ENCODE measurements around the gene SGCD. TPM values are rescaled to one million over a fixed set of nuclear protein-coding genes. Genes with fewer than 3 reads are reported as not detected.

Gene SGCD
- total and polyA plus RNA-seq, 2 of the 4 experiments (the other 2 are of a cell fraction): 5.8 to 10.6 TPM

- Histone ChIP-seq H2AK9ac (replicated peaks; ENCODE audit: low read depth, low read length, poor library complexity) (no peak overlapping the region), H2AK5ac (ENCODE audit: low read depth, low read length) (peak overlapping the region; percentile 23; the same call in 1 of the 2 replicates), H2AFZ (replicated peaks; ENCODE audit: low read length, poor library complexity) (no peak overlapping the region), H3K4me3 (ENCODE audit: insufficient read depth, low read depth, low read length) (peak overlapping the region; percentile 72), H3K9me3 (ENCODE audit: control insufficient read depth, insufficient read depth, low read length) (no peaks in the 10 kb centered on the region), H3K27me3 (ENCODE audit: control insufficient read depth, insufficient read depth, low read length) (no peaks in the 10 kb centered on the region), H4K20me1 (ENCODE audit: insufficient read depth, low read length) (no peaks in the 10 kb centered on the region), H4K91ac (ENCODE audit: insufficient read depth, low read depth, low read length) (peak overlapping the region; percentile 54), H2BK15ac (ENCODE audit: low read depth, low read length) (0 out of 3 replicates have a peak overlapping the region, but pooled peaks have one; percentile 44), H2BK120ac (ENCODE audit: low read depth, low read length) (no peak overlapping the region; the same call in 1 of the 2 replicates), H3K14ac (replicated peaks; ENCODE audit: low read depth, low read length) (peak overlapping the region; percentile 43; the same call in 1 of the 2 replicates), H4K8ac (ENCODE audit: low read depth in 2 of 2, low read length in 2 of 2) (peak overlapping the region; percentile 0 to 12; a peak in 1 of 4 replicates), H2BK20ac (ENCODE audit: low read depth, low read length) (no peak overlapping the region), H3K4me1 (ENCODE audit: control insufficient read depth, insufficient read depth, low read length) (peaks cover 10% of the 10 kb centered on the region), H3K4ac (ENCODE audit: low read depth, low read length) (peak overlapping the region; percentile 27; the same call in 1 of the 2 replicates), H3K79me1 (ENCODE audit: low read depth in 1 of 2, low read length in 2 of 2) (peaks cover 0 to 14% of the 10 kb centered on the region in 2 experiments; a peak in 3 of 4 replicates), H4K5ac (ENCODE audit: low read depth, low read length) (peak overlapping the region; percentile 78), H3K23ac (ENCODE audit: low read depth, low read length) (peak overlapping the region; percentile 85; the same call in 1 of the 2 replicates), H3K9ac (ENCODE audit: low read depth, low read length) (peak overlapping the region; percentile 95), H3K27ac (ENCODE audit: insufficient read depth, low read length) (peak overlapping the region; percentile 31; the same call in 1 of the 2 replicates), H3K9me1 (ENCODE audit: insufficient read depth, low read length) (peaks cover 7% of the 10 kb centered on the region), H3K18ac (ENCODE audit: low read depth, low read length) (peak overlapping the region; percentile 55), H3K4me2 (ENCODE audit: low read depth, low read length) (peak overlapping the region; percentile 88), H3K36me3 (ENCODE audit: control insufficient read depth, insufficient read depth, low read length) (peaks cover 11% of the 10 kb centered on the region), H3K56ac (ENCODE audit: extremely low read depth, insufficient read depth, low read length) (no peak overlapping the region), H2BK5ac (ENCODE audit: low read depth, low read length, poor library complexity, severe bottlenecking) (no peak overlapping the region)
- ChIA-PET POLR2A (ENCODE audit: unreplicated experiment) (no interaction called here), CTCF (no interaction called here)
- TF ChIP-seq CTCF (conservative IDR thresholded peaks at IDR 0.05; ENCODE audit: low read depth, low read length) (no peak), CEBPB (IDR thresholded peaks at IDR 0.05; ENCODE audit: low read depth, low read length) (no peak), ELK1 (IDR thresholded peaks at IDR 0.05; ENCODE audit: borderline replicate concordance, low read depth, low read length) (no peak), MXI1 (IDR thresholded peaks at IDR 0.05; ENCODE audit: borderline replicate concordance, low read depth, low read length) (no peak), SMC3 (IDR thresholded peaks at IDR 0.05; ENCODE audit: low read depth, low read length) (no peak), RCOR1 (IDR thresholded peaks at IDR 0.05; ENCODE audit: insufficient replicate concordance, low read length) (no peak), RFX5 (IDR thresholded peaks at IDR 0.05; ENCODE audit: low read depth, low read length) (no peak), NFE2L2 (IDR thresholded peaks at IDR 0.05; ENCODE audit: low read depth, low read length) (no peak), MAFK (IDR thresholded peaks at IDR 0.05; ENCODE audit: low read depth, low read length) (no peak), BHLHE40 (IDR thresholded peaks at IDR 0.05; ENCODE audit: low read depth, low read length) (no peak), MAZ (IDR thresholded peaks at IDR 0.05; ENCODE audit: borderline replicate concordance, low read depth, low read length) (no peak), POLR2A (IDR thresholded peaks at IDR 0.05; ENCODE audit: low read depth, low read length) (no peak), RAD21 (IDR thresholded peaks at IDR 0.05; ENCODE audit: low read length) (no peak), USF2 (IDR thresholded peaks at IDR 0.05; ENCODE audit: low read depth, low read length) (no peak), FOS (IDR thresholded peaks at IDR 0.05; ENCODE audit: low read depth, low read length) (no peak), CHD1 (IDR thresholded peaks at IDR 0.05; ENCODE audit: low read depth, low read length) (no peak)
- intact Hi-C loops (cut with micrococcal nuclease): loop anchor here (5.0 to 10.0 kb wide), 4 partner anchors 149 to 604 kb away; no protein-coding TSS in a partner anchor
- no TSS peak for BruUV-seq (replicated peaks)
- in situ Hi-C loops (cut with MboI; ENCODE audit: low sequenced_read_pairs): loop anchor here (10.0 kb wide), 1 partner anchor 374 kb away; no protein-coding TSS in a partner anchor
- DNase-seq (no peak), ATAC-seq (ENCODE audit: low read depth) (no peak)
- WGBS, 2 experiments (ENCODE audit: extremely low coverage in 2 of 2, insufficient read length in 1 of 2): no CpG with 5 or more reads among the region's 6 CpGs
- dilution Hi-C loops (cut with HindIII; ENCODE audit: low sequenced_read_pairs, unreplicated experiment): no loop called here
Observed at GRCh38 chr5:156328766-156329165, 1.8 kb downstream of the SGCD start.

Measured in IMR-90 (cell line).